ENCODE results near the gene WDTC1.

DNA sequence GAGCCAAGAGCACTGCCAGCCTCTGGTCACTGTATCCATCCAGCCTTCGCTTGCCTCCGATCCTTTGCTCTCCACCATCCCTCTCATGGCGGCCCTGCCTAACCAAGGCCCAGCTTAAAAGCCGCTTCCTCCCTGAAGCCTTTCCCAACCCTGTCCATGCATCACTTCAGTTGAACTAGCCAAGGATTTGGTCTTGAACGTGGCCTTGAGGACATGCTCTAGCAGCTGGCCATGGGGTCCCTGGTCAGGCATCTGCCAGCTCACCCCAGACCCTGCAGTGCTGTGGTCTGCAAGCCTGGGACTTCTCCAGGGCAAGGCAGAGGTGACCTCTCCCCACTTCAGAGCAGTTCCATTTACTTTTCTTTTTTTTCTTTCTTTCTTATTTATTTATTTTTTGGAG lies 102.3 kb downstream of the WDTC1 start:
- TF ChIP-seq, protein P1, sequence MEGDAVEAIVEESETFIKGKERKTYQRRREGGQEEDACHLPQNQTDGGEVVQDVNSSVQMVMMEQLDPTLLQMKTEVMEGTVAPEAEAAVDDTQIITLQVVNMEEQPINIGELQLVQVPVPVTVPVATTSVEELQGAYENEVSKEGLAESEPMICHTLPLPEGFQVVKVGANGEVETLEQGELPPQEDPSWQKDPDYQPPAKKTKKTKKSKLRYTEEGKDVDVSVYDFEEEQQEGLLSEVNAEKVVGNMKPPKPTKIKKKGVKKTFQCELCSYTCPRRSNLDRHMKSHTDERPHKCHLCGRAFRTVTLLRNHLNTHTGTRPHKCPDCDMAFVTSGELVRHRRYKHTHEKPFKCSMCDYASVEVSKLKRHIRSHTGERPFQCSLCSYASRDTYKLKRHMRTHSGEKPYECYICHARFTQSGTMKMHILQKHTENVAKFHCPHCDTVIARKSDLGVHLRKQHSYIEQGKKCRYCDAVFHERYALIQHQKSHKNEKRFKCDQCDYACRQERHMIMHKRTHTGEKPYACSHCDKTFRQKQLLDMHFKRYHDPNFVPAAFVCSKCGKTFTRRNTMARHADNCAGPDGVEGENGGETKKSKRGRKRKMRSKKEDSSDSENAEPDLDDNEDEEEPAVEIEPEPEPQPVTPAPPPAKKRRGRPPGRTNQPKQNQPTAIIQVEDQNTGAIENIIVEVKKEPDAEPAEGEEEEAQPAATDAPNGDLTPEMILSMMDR (IDR thresholded peaks at IDR 0.05), result no peak
- TF ChIP-seq POLR2A (IDR thresholded peaks at IDR 0.05), result no peak
